Measurements from ENCODE around the gene TAS2R60.

GRCh38 chr7:143452495-143452894 lies 9.2 kb downstream of the TAS2R60 start:
- TF ChIP-seq, protein P1, sequence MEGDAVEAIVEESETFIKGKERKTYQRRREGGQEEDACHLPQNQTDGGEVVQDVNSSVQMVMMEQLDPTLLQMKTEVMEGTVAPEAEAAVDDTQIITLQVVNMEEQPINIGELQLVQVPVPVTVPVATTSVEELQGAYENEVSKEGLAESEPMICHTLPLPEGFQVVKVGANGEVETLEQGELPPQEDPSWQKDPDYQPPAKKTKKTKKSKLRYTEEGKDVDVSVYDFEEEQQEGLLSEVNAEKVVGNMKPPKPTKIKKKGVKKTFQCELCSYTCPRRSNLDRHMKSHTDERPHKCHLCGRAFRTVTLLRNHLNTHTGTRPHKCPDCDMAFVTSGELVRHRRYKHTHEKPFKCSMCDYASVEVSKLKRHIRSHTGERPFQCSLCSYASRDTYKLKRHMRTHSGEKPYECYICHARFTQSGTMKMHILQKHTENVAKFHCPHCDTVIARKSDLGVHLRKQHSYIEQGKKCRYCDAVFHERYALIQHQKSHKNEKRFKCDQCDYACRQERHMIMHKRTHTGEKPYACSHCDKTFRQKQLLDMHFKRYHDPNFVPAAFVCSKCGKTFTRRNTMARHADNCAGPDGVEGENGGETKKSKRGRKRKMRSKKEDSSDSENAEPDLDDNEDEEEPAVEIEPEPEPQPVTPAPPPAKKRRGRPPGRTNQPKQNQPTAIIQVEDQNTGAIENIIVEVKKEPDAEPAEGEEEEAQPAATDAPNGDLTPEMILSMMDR (conservative IDR thresholded peaks at IDR 0.05) = no peak
- TF ChIP-seq EZH2 (IDR thresholded peaks at IDR 0.05; ENCODE audit: low read depth) = no peak

Measured in PC-9 (cell line).